Panc1 (cell line): ENCODE measurements around the gene DHCR24. TPM values are rescaled to one million over a fixed set of nuclear protein-coding genes. Genes with fewer than 3 reads are reported as not detected.

ENCODE experiments used
- ATAC-seq: fragments of 200-7000 bp; cut with Tn5 transposase; 2 replicates; pipeline ENCODE4 v1.9.1; 2020; ENCODE audit warnings: mild to moderate bottlenecking, moderate library complexity
- BruUV-seq: library from RNA; stranded (reverse); fragments of 400-500 nt; replicated peaks from 2 replicates; lab custom pipeline; 2021; lab: Mats Ljungman, UMichigan
- CTCF ChIA-PET: fragments of 300-600 bp; sonication (Branson Sonifier 250); formaldehyde crosslinking; loops from one replicate; lab custom pipeline; 2022; ENCODE audit warnings: antibody characterized with exemption; lab: Charles Lee
- POLR2A ChIA-PET: fragments of 300-600 bp; sonication (Branson Sonifier 250); formaldehyde crosslinking; loops from one replicate; lab custom pipeline; 2022; ENCODE audit warnings: antibody characterized with exemption; lab: Charles Lee
- DNase-seq: peaks from one replicate; pipeline ENCODE4 v3.0.0-alpha.2; 2010; ENCODE audit warnings: low read depth, low spot score
- H3K27ac ChIP-seq: 2 replicates; pipeline ENCODE4 v1.5.1; 2011; ENCODE audit warnings: mild to moderate bottlenecking, low read length, inconsistent platforms
- H3K27me3 ChIP-seq: fragments of 200-500 bp; sonication (Bioruptor generic); 2 replicates; pipeline ENCODE4 v1.6.0; 2014; ENCODE audit warnings: low read length, inconsistent platforms; ENCODE audit not compliant: control insufficient read depth, insufficient read depth
- H3K36me3 ChIP-seq: fragments of 200-500 bp; sonication (Bioruptor generic); 2 replicates; pipeline ENCODE4 v1.5.1; 2014; ENCODE audit warnings: inconsistent platforms, mild to moderate bottlenecking, low read length, moderate library complexity; ENCODE audit not compliant: control insufficient read depth, insufficient read depth
- H3K4me1 ChIP-seq: 2 replicates; pipeline ENCODE4 v1.5.1; 2011; ENCODE audit warnings: inconsistent platforms, mild to moderate bottlenecking, low read length, moderate library complexity; ENCODE audit not compliant: control insufficient read depth, insufficient read depth
- H3K4me3 ChIP-seq, 2 experiments: 2 replicates each; pipeline ENCODE4 v1.5.1; 2011 to 2012; ENCODE audit warnings: low read depth in 2 of 2, low read length in 2 of 2, mild to moderate bottlenecking in 2 of 2, inconsistent platforms in 1 of 2, moderate library complexity in 1 of 2
- H3K9me3 ChIP-seq: fragments of 200-500 bp; sonication (Bioruptor generic); 2 replicates; pipeline ENCODE4 v1.5.1; 2014; ENCODE audit warnings: low read depth, mild to moderate bottlenecking, inconsistent platforms, low read length, moderate library complexity; ENCODE audit not compliant: control insufficient read depth, insufficient read depth
- CTCF ChIP-seq: fragments of 450-650 bp; IDR thresholded peaks from 2 replicates; pipeline ENCODE4 v1.5.1; 2017; ENCODE audit warnings: mild to moderate bottlenecking
- POLR2AphosphoS5 ChIP-seq: IDR thresholded peaks from 2 replicates; pipeline ENCODE4 v1.6.1; 2012; ENCODE audit warnings: mild to moderate bottlenecking, low read depth, low read length, moderate library complexity
- SIN3A ChIP-seq: IDR thresholded peaks from 2 replicates; pipeline ENCODE4 v1.6.1; 2012; ENCODE audit warnings: low read depth, mild to moderate bottlenecking, low read length, moderate library complexity, borderline replicate concordance; ENCODE audit not compliant: insufficient read depth
- TCF7L2 ChIP-seq: IDR thresholded peaks from 2 replicates; pipeline ENCODE4 v1.6.1; 2011; ENCODE audit warnings: mild to moderate bottlenecking, low read depth, low read length, inconsistent platforms
- in situ Hi-C: cut with HindIII; loops from 2 replicates; pipeline ENCODE4 v1.10.0; 2016; ENCODE audit warnings: low sequenced_read_pairs, low pct_unique_long_range_greater_than_20kb
- intact Hi-C: fragments of 100-400 bp; cut with micrococcal nuclease; formaldehyde crosslinking; loops from one replicate; pipeline ENCODE4 v1.10.0; 2022; ENCODE audit not compliant: unreplicated experiment
- total RNA-seq: library from RNA; stranded (reverse); gene quantifications from one replicate; pipeline ENCODE4 v1.2.1, GENCODE V29; 2021; ENCODE audit not compliant: unreplicated experiment
- TF ChIP-seq, protein P1 (sequence below), 2 experiments: IDR thresholded peaks; 2 replicates each; pipeline ENCODE4 v1.6.1; 2011 to 2012; ENCODE audit warnings: low read depth in 2 of 2, control low read depth in 1 of 2, low read length in 1 of 2, mild to moderate bottlenecking in 1 of 2, moderate library complexity in 1 of 2; ENCODE audit not compliant: insufficient read depth in 1 of 2

DHCR24 gene
- total RNA-seq, 1 experiment from 2014 or later, result 313 TPM

DNA sequence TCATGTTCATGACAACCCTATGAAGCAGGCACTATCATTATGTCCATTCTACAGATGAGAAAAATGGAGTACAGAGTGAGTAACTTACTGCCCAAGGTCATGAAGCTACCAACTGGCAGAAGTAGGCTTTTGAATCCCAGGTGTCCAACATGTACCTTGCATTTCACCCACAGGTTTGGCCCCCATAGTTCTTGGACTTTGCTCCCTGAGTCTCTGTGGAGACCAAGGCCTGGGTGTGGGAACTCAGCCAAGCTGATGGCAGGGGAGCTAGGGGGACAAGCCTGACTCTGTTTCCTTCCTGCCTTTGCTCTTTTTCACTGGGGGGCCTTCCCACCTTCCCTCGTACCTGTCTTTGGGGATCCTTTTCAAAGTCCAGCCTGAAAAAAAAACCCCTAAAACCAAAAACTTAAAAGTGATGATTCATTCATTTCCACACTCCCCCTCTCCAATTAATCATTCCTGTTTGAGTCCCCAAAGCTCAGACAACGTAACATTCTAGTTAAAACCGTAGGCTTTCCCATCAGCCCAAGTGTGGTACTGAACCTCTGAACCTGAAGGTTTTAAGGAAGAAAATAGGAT, 77.4 kb downstream of the DHCR24 start:
- in situ Hi-C loops, result no loop called here
- no TSS peak for BruUV-seq
- TF ChIP-seq CTCF, result no peak
- no peak for TF ChIP-seq SIN3A
- TF ChIP-seq, protein P1, sequence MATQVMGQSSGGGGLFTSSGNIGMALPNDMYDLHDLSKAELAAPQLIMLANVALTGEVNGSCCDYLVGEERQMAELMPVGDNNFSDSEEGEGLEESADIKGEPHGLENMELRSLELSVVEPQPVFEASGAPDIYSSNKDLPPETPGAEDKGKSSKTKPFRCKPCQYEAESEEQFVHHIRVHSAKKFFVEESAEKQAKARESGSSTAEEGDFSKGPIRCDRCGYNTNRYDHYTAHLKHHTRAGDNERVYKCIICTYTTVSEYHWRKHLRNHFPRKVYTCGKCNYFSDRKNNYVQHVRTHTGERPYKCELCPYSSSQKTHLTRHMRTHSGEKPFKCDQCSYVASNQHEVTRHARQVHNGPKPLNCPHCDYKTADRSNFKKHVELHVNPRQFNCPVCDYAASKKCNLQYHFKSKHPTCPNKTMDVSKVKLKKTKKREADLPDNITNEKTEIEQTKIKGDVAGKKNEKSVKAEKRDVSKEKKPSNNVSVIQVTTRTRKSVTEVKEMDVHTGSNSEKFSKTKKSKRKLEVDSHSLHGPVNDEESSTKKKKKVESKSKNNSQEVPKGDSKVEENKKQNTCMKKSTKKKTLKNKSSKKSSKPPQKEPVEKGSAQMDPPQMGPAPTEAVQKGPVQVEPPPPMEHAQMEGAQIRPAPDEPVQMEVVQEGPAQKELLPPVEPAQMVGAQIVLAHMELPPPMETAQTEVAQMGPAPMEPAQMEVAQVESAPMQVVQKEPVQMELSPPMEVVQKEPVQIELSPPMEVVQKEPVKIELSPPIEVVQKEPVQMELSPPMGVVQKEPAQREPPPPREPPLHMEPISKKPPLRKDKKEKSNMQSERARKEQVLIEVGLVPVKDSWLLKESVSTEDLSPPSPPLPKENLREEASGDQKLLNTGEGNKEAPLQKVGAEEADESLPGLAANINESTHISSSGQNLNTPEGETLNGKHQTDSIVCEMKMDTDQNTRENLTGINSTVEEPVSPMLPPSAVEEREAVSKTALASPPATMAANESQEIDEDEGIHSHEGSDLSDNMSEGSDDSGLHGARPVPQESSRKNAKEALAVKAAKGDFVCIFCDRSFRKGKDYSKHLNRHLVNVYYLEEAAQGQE (IDR thresholded peaks at IDR 0.05; ENCODE audit: insufficient read depth in 1 of 2, low read depth in 2 of 2, low read length in 1 of 2), result no peak
- TF ChIP-seq POLR2AphosphoS5, result no peak
- TF ChIP-seq TCF7L2, result no peak
- intact Hi-C loops, result loop anchor here (1.0 to 5.0 kb wide), 2 partner anchors 137 to 312 kb away; no protein-coding TSS in a partner anchor
- ChIA-PET CTCF (interaction anchor here (0.7 to 0.9 kb wide), 2 partner anchors 87 to 310 kb away, joined by 3 to 4 read pairs; no protein-coding TSS in a partner anchor), POLR2A (no interaction called here)
- no peaks in the 10 kb centered on the region for H3K27me3 ChIP-seq
- H3K27ac ChIP-seq, result no peak overlapping the region
- H3K4me1 ChIP-seq, result no peaks in the 10 kb centered on the region
- no peak for DNase-seq
- ATAC-seq, result no peak
- no peaks in the 10 kb centered on the region for H3K9me3 ChIP-seq
- H3K36me3 ChIP-seq, result no peaks in the 10 kb centered on the region
- no peak overlapping the region for H3K4me3 ChIP-seq

GRCh38 chr1:54808443-54809207, 78.4 kb downstream of the DHCR24 start:
- ATAC-seq (no peak), DNase-seq (no peak)
- TF ChIP-seq, protein P1 (IDR thresholded peaks at IDR 0.05; ENCODE audit: insufficient read depth in 1 of 2, low read depth in 2 of 2, low read length in 1 of 2), result no peak
- peak; percentile 48 for TF ChIP-seq CTCF
- no peak for TF ChIP-seq TCF7L2
- no peak for TF ChIP-seq SIN3A
- TF ChIP-seq POLR2AphosphoS5, result no peak
- no peak overlapping the region for H3K27ac ChIP-seq
- no peak overlapping the region for H3K4me3 ChIP-seq
- no TSS peak for BruUV-seq
- no peaks in the 10 kb centered on the region for H3K9me3 ChIP-seq
- CTCF ChIA-PET, result interaction anchor here (0.7 kb wide), 1 partner anchor 88 kb away, joined by 3 read pairs; no protein-coding TSS in a partner anchor
- no peaks in the 10 kb centered on the region for H3K27me3 ChIP-seq
- in situ Hi-C loops (no loop called here), intact Hi-C loops (no loop called here)
- no peaks in the 10 kb centered on the region for H3K36me3 ChIP-seq
- POLR2A ChIA-PET, result no interaction called here
- H3K4me1 ChIP-seq, result no peaks in the 10 kb centered on the region
